Right lobe of liver (tissue), 6 donors: ENCODE data around the gene ADAM12. TPM values are rescaled to one million over a fixed set of nuclear protein-coding genes. Genes with fewer than 3 reads are reported as not detected.

ENCODE experiments used
- ATAC-seq, 4 donors: fragments of 200-7000 bp; cut with Tn5 transposase; one replicate each; pipeline ENCODE4 v1.9.1; 2020; ENCODE audit warnings: mild to moderate bottlenecking in 4 of 4, moderate library complexity in 4 of 4
- DNase-seq, 3 donors: peaks; one replicate each; pipeline ENCODE4 v3.0.0-alpha.2; 2020
- H3K27ac ChIP-seq, 3 donors: fragments of 200-600 bp; one replicate each; pipeline ENCODE4 v1.8.0; 2022
- H3K27me3 ChIP-seq, 2 donors: fragments of 200-600 bp; one replicate each; pipeline ENCODE4 v1.8.0; 2022
- H3K36me3 ChIP-seq, 4 donors: fragments of 200-600 bp; sonication (generic) in 1 of 4; one replicate each; pipeline versions ENCODE4 v1.5.1 to v1.8.0; 2017 to 2022; ENCODE audit warnings: control low read depth in 1 of 4
- H3K4me1 ChIP-seq, 4 donors: fragments of 200-600 bp; sonication (generic) in 1 of 4; one replicate each; pipeline versions ENCODE4 v1.5.1 to v1.8.0; 2017 to 2022; ENCODE audit warnings: control low read depth in 1 of 4
- H3K4me3 ChIP-seq, 3 donors: fragments of 200-600 bp; one replicate each; pipeline ENCODE4 v1.8.0; 2022
- H3K9me3 ChIP-seq, 4 donors: fragments of 200-600 bp; sonication (generic) in 1 of 4; one replicate each; pipeline versions ENCODE4 v1.5.1 to v1.8.0; 2017 to 2022; ENCODE audit warnings: control low read depth in 1 of 4
- POLR2A ChIP-seq: fragments of 450-650 bp; IDR thresholded peaks from one replicate; pipeline ENCODE4 v1.6.1; 2017; ENCODE audit warnings: antibody characterized with exemption, mild to moderate bottlenecking
- WGBS: methylation state at CpG from one replicate; pipeline ENCODE4 v1.1.6; 2018; ENCODE audit warnings: low coverage, low lambda C conversion rate; ENCODE audit not compliant: insufficient coverage; ENCODE audit errors: missing lambda C conversion rate; 5-methylcytosine and 5-hydroxymethylcytosine counted together
- intact Hi-C, 2 donors: fragments of 100-400 bp; cut with DNase I; formaldehyde crosslinking; loops; one replicate each; pipeline versions ENCODE4 v1.11.2 to v1.14.1; 2022
- total RNA-seq, 6 experiments: library from RNA; depleted of rRNA in 2 of 6; stranded (reverse); fragments of >200 nt in 2 of 6; fragmentation: NEBNext Ultra II Directional in 3 of 6; extraction: Animal tissue kit (Norgen Biotek cat#: 25700) in 3 of 6; gene quantifications; one replicate each; pipeline versions ENCODE4 v1.1.0 to v1.2.4, GENCODE V29; 2016 to 2023
- TF ChIP-seq, protein P1 (sequence below), 4 donors: fragments of 200-600 bp in 3 of 4; fragments of 450-650 bp in 1 of 4; IDR thresholded peaks; one replicate each; pipeline versions ENCODE4 v1.5.1 to v1.8.0; 2016 to 2022; ENCODE audit warnings: antibody characterized with exemption in 4 of 4, mild to moderate bottlenecking in 2 of 4
- donor health status: DM: no; HTN: yes; CAD: no.
- donor health status: DM: no; HTN: no; CAD: no.
- donor health status: DM: no; HTN: no; CAD: no.
- donor health status: DM: no; HTN: yes; CAD: no.
- donor health status: DM: no; HTN: yes; CAD: no.

ADAM12 gene
- total RNA-seq, 6 experiments from 2014 or later, result 0.06 to 1.3 (median 0.48) TPM; not detected in 2

DNA sequence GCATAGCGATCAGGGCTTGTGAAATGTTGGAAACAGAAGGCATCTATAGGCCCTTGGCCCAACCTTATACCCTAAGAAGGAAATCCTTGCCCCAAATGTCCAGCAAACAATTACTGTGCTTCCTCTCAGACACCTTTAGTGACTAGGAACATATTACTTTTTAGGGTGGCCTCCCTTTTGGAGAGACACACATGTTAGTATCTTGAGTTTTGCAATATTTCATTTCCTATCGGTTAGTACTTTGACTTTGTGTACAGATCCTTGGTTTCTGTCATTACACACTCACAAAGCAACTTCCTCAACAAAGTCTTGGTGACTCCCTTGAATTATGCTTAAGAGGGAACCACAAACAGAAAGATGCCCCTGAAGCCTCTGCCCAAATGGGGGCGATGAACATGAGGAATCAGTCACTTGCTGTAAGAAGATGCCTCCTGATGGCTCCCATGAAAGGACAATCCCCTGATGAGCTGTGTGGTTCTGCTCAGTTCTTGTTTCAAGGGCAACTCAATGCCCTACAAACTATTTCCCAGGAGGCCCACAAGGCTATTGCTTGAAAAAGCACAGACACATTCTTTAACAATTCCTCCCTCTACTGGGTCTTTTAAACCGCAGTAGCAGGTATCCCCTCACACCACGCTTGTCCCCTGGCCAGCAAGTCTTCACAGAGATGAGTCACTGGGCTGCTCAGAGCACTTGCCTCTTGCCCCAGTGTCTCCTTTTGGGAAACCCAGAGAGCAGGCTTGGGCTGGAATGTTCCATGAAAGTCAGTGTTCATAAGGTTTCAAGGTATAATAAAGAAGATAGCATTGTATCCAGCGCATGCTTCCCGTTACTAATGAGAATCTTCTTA, 295.7 kb downstream of the ADAM12 start:
- 62% methylated on average over 6 of the region's 7 CpGs for WGBS
- TF ChIP-seq, protein P1, sequence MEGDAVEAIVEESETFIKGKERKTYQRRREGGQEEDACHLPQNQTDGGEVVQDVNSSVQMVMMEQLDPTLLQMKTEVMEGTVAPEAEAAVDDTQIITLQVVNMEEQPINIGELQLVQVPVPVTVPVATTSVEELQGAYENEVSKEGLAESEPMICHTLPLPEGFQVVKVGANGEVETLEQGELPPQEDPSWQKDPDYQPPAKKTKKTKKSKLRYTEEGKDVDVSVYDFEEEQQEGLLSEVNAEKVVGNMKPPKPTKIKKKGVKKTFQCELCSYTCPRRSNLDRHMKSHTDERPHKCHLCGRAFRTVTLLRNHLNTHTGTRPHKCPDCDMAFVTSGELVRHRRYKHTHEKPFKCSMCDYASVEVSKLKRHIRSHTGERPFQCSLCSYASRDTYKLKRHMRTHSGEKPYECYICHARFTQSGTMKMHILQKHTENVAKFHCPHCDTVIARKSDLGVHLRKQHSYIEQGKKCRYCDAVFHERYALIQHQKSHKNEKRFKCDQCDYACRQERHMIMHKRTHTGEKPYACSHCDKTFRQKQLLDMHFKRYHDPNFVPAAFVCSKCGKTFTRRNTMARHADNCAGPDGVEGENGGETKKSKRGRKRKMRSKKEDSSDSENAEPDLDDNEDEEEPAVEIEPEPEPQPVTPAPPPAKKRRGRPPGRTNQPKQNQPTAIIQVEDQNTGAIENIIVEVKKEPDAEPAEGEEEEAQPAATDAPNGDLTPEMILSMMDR (IDR thresholded peaks at IDR 0.05), result no peak
- Histone ChIP-seq H3K27me3 (no peaks in the 10 kb centered on the region), H3K4me1 (no peaks in the 10 kb centered on the region), H3K9me3 (no peaks in the 10 kb centered on the region), H3K36me3 (no peaks in the 10 kb centered on the region), H3K27ac (no peak overlapping the region), H3K4me3 (no peak overlapping the region)
- ATAC-seq (no peak), DNase-seq (no peak)
- intact Hi-C loops, result no loop called here

DNA sequence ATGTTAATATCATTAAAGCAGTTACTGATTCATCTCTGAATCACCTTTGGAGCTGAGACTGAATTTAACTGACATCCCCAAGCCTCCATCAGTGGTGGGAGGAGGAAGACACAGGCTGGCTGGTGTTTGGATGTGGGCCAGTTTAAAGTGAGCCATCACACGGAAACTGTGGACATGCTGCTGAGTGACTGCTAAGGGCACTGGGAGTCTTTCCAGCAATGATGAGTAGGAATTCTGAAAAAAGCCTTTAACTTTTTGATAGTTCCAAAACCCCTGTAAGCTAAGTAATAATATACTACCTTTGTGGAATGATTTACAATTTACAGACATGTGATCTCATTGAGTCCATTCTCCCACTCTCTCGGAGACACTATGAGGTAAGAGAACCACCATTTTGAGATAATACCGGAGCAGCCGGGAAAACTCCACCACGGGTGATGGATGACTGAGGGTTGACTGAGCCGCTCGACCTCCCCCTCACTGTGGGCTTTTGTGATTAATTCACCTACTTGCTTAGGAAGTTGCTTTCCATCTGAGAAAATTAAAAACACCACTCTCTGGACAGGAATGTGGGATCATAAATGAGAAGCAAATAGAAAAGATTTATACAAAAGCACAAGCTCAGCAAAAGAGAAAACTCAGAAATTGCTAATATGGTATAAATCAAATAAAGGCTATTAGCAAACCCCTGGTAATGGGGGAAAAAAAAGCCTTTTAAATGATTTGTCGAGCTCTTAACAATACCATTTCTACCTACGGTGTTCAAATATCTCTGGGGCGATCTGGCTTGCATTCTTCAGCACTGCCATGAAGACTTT, 297.2 kb downstream of the ADAM12 start:
- no peak for DNase-seq
- WGBS, result 62% methylated on average over 10 of the region's 10 CpGs
- intact Hi-C loops, result no loop called here
- no peaks in the 10 kb centered on the region for H3K4me1 ChIP-seq
- ATAC-seq, result peak in 1 of 4 donors; percentile 43
- no peak overlapping the region for H3K27ac ChIP-seq
- no peaks in the 10 kb centered on the region for H3K27me3 ChIP-seq
- H3K4me3 ChIP-seq, result no peak overlapping the region
- no peaks in the 10 kb centered on the region for H3K36me3 ChIP-seq
- no peaks in the 10 kb centered on the region for H3K9me3 ChIP-seq
- TF ChIP-seq, protein P1 (IDR thresholded peaks at IDR 0.05), result no peak
- no peak for TF ChIP-seq POLR2A

DNA sequence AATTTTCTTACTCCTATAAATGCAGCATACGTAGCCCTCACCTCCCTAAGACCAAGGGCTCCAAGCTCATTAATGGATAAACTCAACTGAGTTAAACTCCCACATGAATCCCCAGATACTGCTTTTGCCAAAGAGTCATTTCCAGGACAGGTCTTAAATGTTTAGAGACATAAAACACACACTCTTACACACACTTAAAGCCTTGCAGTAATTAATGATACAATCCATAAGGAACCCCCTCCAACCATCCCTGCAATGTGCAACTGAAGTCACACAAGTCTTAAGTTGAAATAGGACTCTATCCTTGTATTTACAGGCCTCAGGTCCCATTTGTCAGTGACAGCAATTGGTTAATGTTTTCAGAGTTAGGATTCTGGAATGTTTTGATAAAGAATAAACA, 297.8 kb downstream of the ADAM12 start:
- 81% methylated on average over 1 of the region's 1 CpG for WGBS
- H3K4me1 ChIP-seq, result no peaks in the 10 kb centered on the region
- intact Hi-C loops, result no loop called here

DNA sequence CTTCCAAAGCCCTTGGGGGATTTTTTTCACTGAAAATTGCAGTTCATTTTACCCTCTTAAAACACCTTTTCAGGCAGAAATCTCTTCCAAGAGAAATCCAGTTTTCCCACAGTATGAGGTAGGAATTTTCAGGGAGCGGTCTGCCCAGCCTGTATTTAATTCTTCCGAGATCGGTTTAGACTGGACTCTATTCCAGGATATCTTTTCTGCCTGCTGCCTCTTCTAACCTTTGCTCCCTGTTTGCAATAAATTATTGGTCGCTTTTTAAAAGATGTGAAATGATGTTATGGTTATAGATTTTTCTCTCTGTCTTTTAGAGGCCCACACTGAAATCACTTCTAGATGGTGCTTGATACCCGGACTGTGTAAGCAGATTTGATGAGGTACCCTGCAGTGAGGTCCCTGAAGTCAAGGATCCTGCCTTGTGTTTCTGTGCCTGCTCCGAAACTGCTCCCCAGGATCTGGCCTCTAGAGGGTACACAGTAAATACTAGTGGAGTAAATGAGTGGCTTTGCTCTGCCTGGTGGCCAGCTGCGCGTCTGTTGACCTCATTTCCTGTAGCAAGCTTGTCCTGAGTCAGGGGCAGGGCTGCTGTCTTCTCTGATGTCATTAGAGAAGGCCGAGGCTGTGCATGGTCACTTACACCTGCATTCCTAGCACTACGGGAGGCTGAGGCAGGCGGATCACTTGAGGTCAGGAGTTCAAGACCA, 300.3 kb downstream of the ADAM12 start:
- intact Hi-C loops, result no loop called here
- ATAC-seq, result peak; percentile 38 to 59 (median 48)
- WGBS, result 53% methylated on average over 9 of the region's 11 CpGs
- no peaks in the 10 kb centered on the region for H3K27me3 ChIP-seq
- no peaks in the 10 kb centered on the region for H3K4me1 ChIP-seq
- no peak overlapping the region for H3K4me3 ChIP-seq
- H3K36me3 ChIP-seq, result no peaks in the 10 kb centered on the region
- no peak for TF ChIP-seq POLR2A
- TF ChIP-seq, protein P1 (IDR thresholded peaks at IDR 0.05), result no peak
- H3K27ac ChIP-seq, result no peak overlapping the region
- no peaks in the 10 kb centered on the region for H3K9me3 ChIP-seq
- DNase-seq, result no peak

More for the DNA sequence above, 297.8 kb downstream of the ADAM12 start:
- Histone ChIP-seq H3K9me3 (no peaks in the 10 kb centered on the region), H3K36me3 (no peaks in the 10 kb centered on the region), H3K4me3 (no peak overlapping the region), H3K27ac (no peak overlapping the region), H3K27me3 (no peaks in the 10 kb centered on the region)
- TF ChIP-seq POLR2A, result no peak
- TF ChIP-seq, protein P1 (IDR thresholded peaks at IDR 0.05), result no peak
- ATAC-seq (no peak), DNase-seq (no peak)
